Tibial artery (tissue), 4 donors: Measurements from ENCODE around the gene HHATL.

ENCODE experiments used
- DNase-seq, 2 donors: peaks; one replicate each; pipeline ENCODE4 v3.0.0-alpha.2; 2019
- H3K27ac ChIP-seq, 2 donors: fragments of 200-600 bp; sonication (generic) in 1 of 2; 1 replicate in 1 of 2; 2 replicates in 1 of 2; pipeline ENCODE4 v1.5.1; 2018 to 2019; ENCODE audit warnings: mild to moderate bottlenecking in 1 of 2
- H3K27me3 ChIP-seq, 2 donors: fragments of 200-600 bp; sonication (generic) in 1 of 2; one replicate each; pipeline versions ENCODE4 v1.5.1 to v1.6.0; 2016 to 2019
- H3K36me3 ChIP-seq, 3 donors: fragments of 200-600 bp; sonication (generic) in 2 of 3; one replicate each; pipeline ENCODE4 v1.5.1; 2016 to 2019; ENCODE audit warnings: mild to moderate bottlenecking in 2 of 3
- H3K4me1 ChIP-seq, 4 donors: fragments of 200-600 bp; sonication (generic) in 2 of 4; 1 replicate in 3 of 4; 2 replicates in 1 of 4; pipeline ENCODE4 v1.5.1; 2016 to 2019
- H3K4me3 ChIP-seq, 2 donors: fragments of 200-600 bp; sonication (generic) in 1 of 2; 1 replicate in 1 of 2; 2 replicates in 1 of 2; pipeline ENCODE4 v1.5.1; 2018 to 2019; ENCODE audit warnings: mild to moderate bottlenecking in 2 of 2
- H3K9me3 ChIP-seq, 3 donors: fragments of 200-600 bp; sonication (generic) in 1 of 3; one replicate each; pipeline ENCODE4 v1.5.1; 2016 to 2019
- CTCF ChIP-seq, 2 experiments: fragments of 200-600 bp in 1 of 2; fragments of 450-650 bp in 1 of 2; IDR thresholded peaks; one replicate each; pipeline ENCODE4 v1.5.1; 2017 to 2019; ENCODE audit warnings: antibody characterized with exemption in 2 of 2, mild to moderate bottlenecking in 1 of 2, moderate library complexity in 1 of 2
- intact Hi-C: fragments of 100-400 bp; cut with DNase I; formaldehyde crosslinking; loops from one replicate; pipeline ENCODE4 v1.15.0; 2023; ENCODE audit warnings: low total_unique reads

HHATL gene

DNA sequence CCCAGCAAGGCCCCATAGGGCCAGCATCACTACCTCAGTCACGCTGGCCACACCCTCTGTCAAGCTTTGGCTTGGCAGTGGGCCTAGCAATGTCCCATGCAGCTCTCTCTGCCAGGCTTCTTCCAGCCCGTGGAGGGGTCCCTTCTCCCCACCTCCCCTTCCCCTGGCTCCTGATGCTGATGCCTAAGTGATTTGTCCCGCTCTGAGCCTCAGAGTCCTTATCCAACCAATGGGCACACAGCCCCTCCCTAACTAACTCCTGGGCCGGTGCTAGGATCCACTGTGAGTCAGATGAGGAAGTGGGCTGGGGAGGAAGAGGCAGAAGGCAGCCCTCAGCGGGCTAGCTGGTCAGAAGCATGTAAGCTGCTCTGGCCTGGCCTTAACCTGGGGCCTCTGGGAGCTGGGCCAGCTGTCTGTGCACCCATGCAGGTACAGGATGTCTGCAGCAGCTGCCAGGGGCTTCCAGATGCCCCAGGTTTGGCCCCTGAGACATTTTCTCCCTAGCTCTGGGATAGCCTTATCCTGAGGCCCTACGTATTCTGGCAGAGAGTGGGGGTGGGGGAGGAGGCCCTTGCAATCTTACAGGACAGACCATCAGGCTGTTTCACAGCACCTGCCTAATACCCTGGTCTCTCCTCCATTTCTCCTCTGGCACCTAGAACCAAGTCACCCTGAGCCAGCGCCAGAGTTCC, 49.8 kb downstream of the HHATL start:
- Histone ChIP-seq H3K36me3 (peaks cover 0 to 10% (median 3%) of the 10 kb centered on the region in 3 donors), H3K27ac (peak overlapping the region; percentile 95 to 99), H3K27me3 (no peaks in the 10 kb centered on the region), H3K4me1 (peaks cover 0 to 83% (median 62%) of the 10 kb centered on the region in 4 donors), H3K9me3 (no peaks in the 10 kb centered on the region), H3K4me3 (peak overlapping the region; percentile 89 to 95)
- intact Hi-C loops: loop anchor here (5.0 kb wide), 1 partner anchor 45 kb away; no protein-coding TSS in a partner anchor
- peak; percentile 83 to 90 for DNase-seq
- TF ChIP-seq CTCF (IDR thresholded peaks at IDR 0.05): no peak

DNA sequence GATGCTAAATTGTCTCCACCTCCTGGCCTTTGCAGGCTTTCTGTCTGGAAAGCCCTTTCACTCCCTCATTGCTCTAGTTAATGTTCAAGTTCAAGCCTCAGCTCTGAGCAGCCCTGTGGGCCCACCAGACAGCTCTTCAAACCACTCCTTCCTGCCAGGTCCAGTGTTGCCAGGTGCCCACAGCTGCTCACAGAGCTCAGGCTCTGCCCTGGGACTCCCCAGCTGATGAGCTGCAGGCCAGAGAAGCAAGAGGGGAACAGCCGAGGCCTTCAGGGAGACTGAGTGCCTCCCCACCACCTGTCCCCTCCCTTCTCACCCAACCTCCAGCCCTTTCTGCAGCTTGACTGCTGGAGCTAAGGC, 50.4 kb downstream of the HHATL start:
- H3K9me3 ChIP-seq: no peaks in the 10 kb centered on the region
- peaks cover 5 to 10% (median 8%) of the 10 kb centered on the region in 3 donors for H3K36me3 ChIP-seq
- peak overlapping the region; percentile 95 to 99 for H3K27ac ChIP-seq
- H3K27me3 ChIP-seq: no peaks in the 10 kb centered on the region
- H3K4me3 ChIP-seq: peak overlapping the region; percentile 89 to 95
- no peak for TF ChIP-seq CTCF (IDR thresholded peaks at IDR 0.05)
- intact Hi-C loops: loop anchor here (5.0 kb wide), 1 partner anchor 45 kb away; no protein-coding TSS in a partner anchor
- H3K4me1 ChIP-seq: peaks cover 0 to 79% (median 61%) of the 10 kb centered on the region in 4 donors
- no peak for DNase-seq

GRCh38 chr3:42651248-42652091, 51.1 kb downstream of the HHATL start:
- TF ChIP-seq CTCF (IDR thresholded peaks at IDR 0.05): no peak
- no peaks in the 10 kb centered on the region for H3K9me3 ChIP-seq
- H3K27ac ChIP-seq: peak overlapping the region; percentile 95 to 99
- H3K4me1 ChIP-seq: peaks cover 0 to 72% (median 58%) of the 10 kb centered on the region in 4 donors
- H3K27me3 ChIP-seq: no peaks in the 10 kb centered on the region
- peaks cover 11 to 16% (median 13%) of the 10 kb centered on the region in 3 donors for H3K36me3 ChIP-seq
- H3K4me3 ChIP-seq: peak overlapping the region; percentile 89 to 95
- DNase-seq: peak in 1 of 2 donors; percentile 70
- intact Hi-C loops: loop anchor here (5.0 kb wide), 1 partner anchor 44 kb away; no protein-coding TSS in a partner anchor

- H3K4me3 ChIP-seq: no peak overlapping the region
- H3K27me3 ChIP-seq: no peaks in the 10 kb centered on the region
- H3K9me3 ChIP-seq: no peaks in the 10 kb centered on the region
- intact Hi-C loops: loop anchor here (5.0 kb wide), 1 partner anchor 42 kb away; no protein-coding TSS in a partner anchor
- TF ChIP-seq CTCF (IDR thresholded peaks at IDR 0.05): no peak
- H3K4me1 ChIP-seq: peaks cover 0 to 56% (median 42%) of the 10 kb centered on the region in 4 donors
- DNase-seq: no peak
- peak overlapping the region; percentile 95 to 99 for H3K27ac ChIP-seq
- peaks cover 27 to 33% (median 29%) of the 10 kb centered on the region in 3 donors for H3K36me3 ChIP-seq
Measured at GRCh38 chr3:42649783-42650182, 52.8 kb downstream of the HHATL start.

GRCh38 chr3:42649006-42649405, 53.6 kb downstream of the HHATL start:
- Histone ChIP-seq H3K9me3 (no peaks in the 10 kb centered on the region), H3K4me1 (peaks cover 0 to 56% (median 42%) of the 10 kb centered on the region in 4 donors), H3K27me3 (no peaks in the 10 kb centered on the region), H3K36me3 (peaks cover 34 to 40% (median 37%) of the 10 kb centered on the region in 3 donors), H3K27ac (peak overlapping the region in 1 of 2 donors; percentile 13), H3K4me3 (no peak overlapping the region)
- intact Hi-C loops: no loop called here
- TF ChIP-seq CTCF (IDR thresholded peaks at IDR 0.05): no peak
- DNase-seq: no peak
